ENCODE results near the gene MTFR1L. TPM values are rescaled to one million over a fixed set of nuclear protein-coding genes. Genes with fewer than 3 reads are reported as not detected.
A peak's percentile ranks its signal among the peaks of the same experiment; 100 is the strongest.

MTFR1L gene
- total and polyA plus RNA-seq, 9 of the 15 experiments (the other 6 are each of a cell fraction or from before 2014, with no cell fraction given) = 41.4 to 98.5 (median 53.7) TPM

DNA sequence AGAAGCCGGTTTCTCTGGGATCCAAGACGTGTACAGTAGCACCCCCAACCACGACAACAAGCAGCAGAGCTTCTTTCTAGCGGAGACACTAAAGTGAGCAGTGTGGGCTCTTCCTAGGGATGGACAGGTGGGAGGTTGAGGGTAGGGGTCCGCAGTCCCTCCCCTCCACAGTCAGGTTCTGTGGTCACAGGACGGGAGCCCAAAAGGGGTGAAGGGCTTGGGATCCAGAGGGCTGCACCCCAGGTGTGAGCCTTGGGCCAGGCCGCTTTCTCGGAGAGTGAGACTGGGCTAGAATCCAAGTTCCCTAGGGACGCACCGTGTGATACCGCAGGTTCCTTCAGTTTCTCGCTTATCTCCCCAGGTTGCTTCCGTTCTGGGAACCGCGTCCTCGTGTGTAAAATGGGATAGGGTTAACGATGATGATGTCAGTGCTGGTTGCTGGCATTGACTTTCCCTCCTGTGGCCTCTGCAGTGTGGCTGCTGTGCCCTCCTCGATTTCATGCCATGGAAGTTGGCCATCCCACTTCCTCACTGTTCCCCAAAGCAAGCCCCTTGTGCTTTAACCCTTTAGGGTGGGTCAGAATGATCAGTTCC lies 37.0 kb upstream of the MTFR1L start (continued):
- TF ChIP-seq POLR3A (IDR thresholded peaks at IDR 0.05; ENCODE audit: borderline replicate concordance, extremely low read depth, insufficient read depth, insufficient read length) (no peak), KLF16 (IDR thresholded peaks at IDR 0.05) (0 out of 2 replicates have a peak, but pooled peaks have one; percentile 51), GTF2F1 (IDR thresholded peaks at IDR 0.05; ENCODE audit: low read depth, low read length) (no peak), YBX1 (IDR thresholded peaks at IDR 0.05) (no peak), SOX6 (IDR thresholded peaks at IDR 0.05) (peak; percentile 85), FOXP1 (CRISPR knock-in tag; IDR thresholded peaks at IDR 0.05) (0 out of 2 replicates have a peak, but pooled peaks have one; percentile 23), MTA1 (IDR thresholded peaks at IDR 0.05; ENCODE audit: borderline replicate concordance) (peak; percentile 82; the same call in 1 of the 2 replicates), ARNT (IDR thresholded peaks at IDR 0.05) (peak in 1 of 2 experiments; percentile 49; a peak in 1 of 4 replicates), ZNF41 (CRISPR knock-in tag; conservative IDR thresholded peaks at IDR 0.05) (no peak), ZNF644 (tag; IDR thresholded peaks at IDR 0.05; ENCODE audit: low read depth) (no peak), ZNF263 (CRISPR knock-in tag; IDR thresholded peaks at IDR 0.05; ENCODE audit: borderline replicate concordance) (no peak), RBM25 (IDR thresholded peaks at IDR 0.05; ENCODE audit: low read depth, low read length, severe bottlenecking) (no peak), SP1 (CRISPR knock-in tag; IDR thresholded peaks at IDR 0.05) (no peak), TARDBP (IDR thresholded peaks at IDR 0.05) (peak; percentile 19; the same call in 1 of the 2 replicates), ZNF24 (IDR thresholded peaks at IDR 0.05) (peak; percentile 21; the same call in 1 of the 2 replicates), ZNF589 (CRISPR knock-in tag; IDR thresholded peaks at IDR 0.05; ENCODE audit: low read depth) (peak; percentile 88), MAFK (IDR thresholded peaks at IDR 0.05; ENCODE audit: low read length) (no peak), RCOR1 (IDR thresholded peaks at IDR 0.05; ENCODE audit: borderline replicate concordance in 1 of 2, low read depth in 2 of 2, low read length in 2 of 2) (peak in 1 of 2 experiments; percentile 91; a peak in 3 of 4 replicates)
- TF ChIP-seq, protein P1, sequence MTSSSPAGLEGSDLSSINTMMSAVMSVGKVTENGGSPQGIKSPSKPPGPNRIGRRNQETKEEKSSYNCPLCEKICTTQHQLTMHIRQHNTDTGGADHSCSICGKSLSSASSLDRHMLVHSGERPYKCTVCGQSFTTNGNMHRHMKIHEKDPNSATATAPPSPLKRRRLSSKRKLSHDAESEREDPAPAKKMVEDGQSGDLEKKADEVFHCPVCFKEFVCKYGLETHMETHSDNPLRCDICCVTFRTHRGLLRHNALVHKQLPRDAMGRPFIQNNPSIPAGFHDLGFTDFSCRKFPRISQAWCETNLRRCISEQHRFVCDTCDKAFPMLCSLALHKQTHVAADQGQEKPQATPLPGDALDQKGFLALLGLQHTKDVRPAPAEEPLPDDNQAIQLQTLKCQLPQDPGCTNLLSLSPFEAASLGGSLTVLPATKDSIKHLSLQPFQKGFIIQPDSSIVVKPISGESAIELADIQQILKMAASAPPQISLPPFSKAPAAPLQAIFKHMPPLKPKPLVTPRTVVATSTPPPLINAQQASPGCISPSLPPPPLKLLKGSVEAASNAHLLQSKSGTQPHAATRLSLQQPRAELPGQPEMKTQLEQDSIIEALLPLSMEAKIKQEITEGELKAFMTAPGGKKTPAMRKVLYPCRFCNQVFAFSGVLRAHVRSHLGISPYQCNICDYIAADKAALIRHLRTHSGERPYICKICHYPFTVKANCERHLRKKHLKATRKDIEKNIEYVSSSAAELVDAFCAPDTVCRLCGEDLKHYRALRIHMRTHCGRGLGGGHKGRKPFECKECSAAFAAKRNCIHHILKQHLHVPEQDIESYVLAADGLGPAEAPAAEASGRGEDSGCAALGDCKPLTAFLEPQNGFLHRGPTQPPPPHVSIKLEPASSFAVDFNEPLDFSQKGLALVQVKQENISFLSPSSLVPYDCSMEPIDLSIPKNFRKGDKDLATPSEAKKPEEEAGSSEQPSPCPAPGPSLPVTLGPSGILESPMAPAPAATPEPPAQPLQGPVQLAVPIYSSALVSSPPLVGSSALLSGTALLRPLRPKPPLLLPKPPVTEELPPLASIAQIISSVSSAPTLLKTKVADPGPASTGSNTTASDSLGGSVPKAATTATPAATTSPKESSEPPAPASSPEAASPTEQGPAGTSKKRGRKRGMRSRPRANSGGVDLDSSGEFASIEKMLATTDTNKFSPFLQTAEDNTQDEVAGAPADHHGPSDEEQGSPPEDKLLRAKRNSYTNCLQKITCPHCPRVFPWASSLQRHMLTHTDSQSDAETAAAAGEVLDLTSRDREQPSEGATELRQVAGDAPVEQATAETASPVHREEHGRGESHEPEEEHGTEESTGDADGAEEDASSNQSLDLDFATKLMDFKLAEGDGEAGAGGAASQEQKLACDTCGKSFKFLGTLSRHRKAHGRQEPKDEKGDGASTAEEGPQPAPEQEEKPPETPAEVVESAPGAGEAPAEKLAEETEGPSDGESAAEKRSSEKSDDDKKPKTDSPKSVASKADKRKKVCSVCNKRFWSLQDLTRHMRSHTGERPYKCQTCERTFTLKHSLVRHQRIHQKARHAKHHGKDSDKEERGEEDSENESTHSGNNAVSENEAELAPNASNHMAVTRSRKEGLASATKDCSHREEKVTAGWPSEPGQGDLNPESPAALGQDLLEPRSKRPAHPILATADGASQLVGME (CRISPR knock-in tag; IDR thresholded peaks at IDR 0.05) = no peak
- TF ChIP-seq, protein P2, sequence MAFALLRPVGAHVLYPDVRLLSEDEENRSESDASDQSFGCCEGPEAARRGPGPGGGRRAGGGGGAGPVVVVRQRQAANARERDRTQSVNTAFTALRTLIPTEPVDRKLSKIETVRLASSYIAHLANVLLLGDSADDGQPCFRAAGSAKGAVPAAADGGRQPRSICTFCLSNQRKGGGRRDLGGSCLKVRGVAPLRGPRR (CRISPR knock-in tag; IDR thresholded peaks at IDR 0.05) = no peak
- TF ChIP-seq, protein P3, sequence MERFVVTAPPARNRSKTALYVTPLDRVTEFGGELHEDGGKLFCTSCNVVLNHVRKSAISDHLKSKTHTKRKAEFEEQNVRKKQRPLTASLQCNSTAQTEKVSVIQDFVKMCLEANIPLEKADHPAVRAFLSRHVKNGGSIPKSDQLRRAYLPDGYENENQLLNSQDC (CRISPR knock-in tag; IDR thresholded peaks at IDR 0.05) = no peak
- TF ChIP-seq, protein P4, sequence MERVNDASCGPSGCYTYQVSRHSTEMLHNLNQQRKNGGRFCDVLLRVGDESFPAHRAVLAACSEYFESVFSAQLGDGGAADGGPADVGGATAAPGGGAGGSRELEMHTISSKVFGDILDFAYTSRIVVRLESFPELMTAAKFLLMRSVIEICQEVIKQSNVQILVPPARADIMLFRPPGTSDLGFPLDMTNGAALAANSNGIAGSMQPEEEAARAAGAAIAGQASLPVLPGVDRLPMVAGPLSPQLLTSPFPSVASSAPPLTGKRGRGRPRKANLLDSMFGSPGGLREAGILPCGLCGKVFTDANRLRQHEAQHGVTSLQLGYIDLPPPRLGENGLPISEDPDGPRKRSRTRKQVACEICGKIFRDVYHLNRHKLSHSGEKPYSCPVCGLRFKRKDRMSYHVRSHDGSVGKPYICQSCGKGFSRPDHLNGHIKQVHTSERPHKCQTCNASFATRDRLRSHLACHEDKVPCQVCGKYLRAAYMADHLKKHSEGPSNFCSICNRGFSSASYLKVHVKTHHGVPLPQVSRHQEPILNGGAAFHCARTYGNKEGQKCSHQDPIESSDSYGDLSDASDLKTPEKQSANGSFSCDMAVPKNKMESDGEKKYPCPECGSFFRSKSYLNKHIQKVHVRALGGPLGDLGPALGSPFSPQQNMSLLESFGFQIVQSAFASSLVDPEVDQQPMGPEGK (CRISPR knock-in tag; IDR thresholded peaks at IDR 0.05; ENCODE audit: borderline replicate concordance) = no peak
